Caco-2 (cell line): ENCODE data around the gene NFKBIE. TPM values are rescaled to one million over a fixed set of nuclear protein-coding genes. Genes with fewer than 3 reads are reported as not detected.

Source experiments
- BruUV-seq: library from RNA; stranded (reverse); fragments of 400-500 nt; replicated peaks from 2 replicates; lab custom pipeline; 2021; lab: Mats Ljungman, UMichigan
- CTCF ChIA-PET: fragments of 300-600 bp; sonication (Branson Sonifier 250); formaldehyde crosslinking; loops from one replicate; lab custom pipeline; 2022; ENCODE audit warnings: antibody characterized with exemption; lab: Charles Lee
- POLR2A ChIA-PET: fragments of 300-600 bp; sonication (Branson Sonifier 250); formaldehyde crosslinking; loops from one replicate; lab custom pipeline; 2022; ENCODE audit warnings: antibody characterized with exemption; lab: Charles Lee
- DNase-seq, 2 experiments: peaks; one replicate each; pipeline versions ENCODE4 v3.0.0 to v3.0.0-alpha.2; 2020 to 2022
- H3K27me3 ChIP-seq: replicated peaks from 2 replicates; pipeline ENCODE4 v1.6.0; 2011; ENCODE audit warnings: low read length; ENCODE audit not compliant: control insufficient read depth, insufficient read depth
- H3K36me3 ChIP-seq: 2 replicates; pipeline ENCODE4 v1.5.1; 2011; ENCODE audit warnings: low read length; ENCODE audit not compliant: control insufficient read depth, insufficient read depth
- H3K4me1 ChIP-seq: fragments of 250-450 bp; sonication (Bioruptor Pico); 2 replicates; pipeline ENCODE4 v1.5.1; 2020; ENCODE audit warnings: mild to moderate bottlenecking
- H3K4me3 ChIP-seq: 2 replicates; pipeline ENCODE4 v1.5.1; 2011; ENCODE audit warnings: low read depth, mild to moderate bottlenecking, control low read depth, low read length
- H3K9me3 ChIP-seq: fragments of 250-450 bp; sonication (Bioruptor Pico); 2 replicates; pipeline ENCODE4 v1.5.1; 2020; ENCODE audit warnings: mild to moderate bottlenecking, moderate library complexity
- H3K27ac Mint-ChIP-seq: one replicate; pipeline ENCODE4 v1.8.0; 2022; ENCODE audit warnings: mixed read lengths; ENCODE audit not compliant: unreplicated experiment
- H3K27me3 Mint-ChIP-seq: one replicate; pipeline ENCODE4 v1.8.0; 2022; ENCODE audit warnings: mixed read lengths; ENCODE audit not compliant: insufficient read depth, unreplicated experiment
- H3K36me3 Mint-ChIP-seq: one replicate; pipeline ENCODE4 v1.8.0; 2022; ENCODE audit warnings: mild to moderate bottlenecking, mixed read lengths; ENCODE audit not compliant: insufficient read depth, unreplicated experiment
- H3K4me1 Mint-ChIP-seq: one replicate; pipeline ENCODE4 v1.8.0; 2022; ENCODE audit warnings: low read depth, mixed read lengths; ENCODE audit not compliant: unreplicated experiment
- H3K4me3 Mint-ChIP-seq: one replicate; pipeline ENCODE4 v1.8.0; 2022; ENCODE audit warnings: mild to moderate bottlenecking, moderate library complexity, mixed read lengths; ENCODE audit not compliant: unreplicated experiment
- H3K9me3 Mint-ChIP-seq: one replicate; pipeline ENCODE4 v1.8.0; 2022; ENCODE audit warnings: mixed read lengths; ENCODE audit not compliant: unreplicated experiment
- CTCF ChIP-seq, 2 experiments: fragments of 200-600 bp in 1 of 2; IDR thresholded peaks; 1 replicate in 1 of 2; 2 replicates in 1 of 2; pipeline versions ENCODE4 v1.5.1 to v1.8.0; 2011 to 2022; ENCODE audit warnings: antibody characterized with exemption in 1 of 2, control low read depth in 1 of 2, inconsistent platforms in 1 of 2, low read depth in 1 of 2, low read length in 1 of 2, mild to moderate bottlenecking in 1 of 2, moderate library complexity in 1 of 2; ENCODE audit not compliant: insufficient read depth in 1 of 2, severe bottlenecking in 1 of 2, unreplicated experiment in 1 of 2
- intact Hi-C: fragments of 100-400 bp; cut with micrococcal nuclease; formaldehyde crosslinking; loops from one replicate; pipeline ENCODE4 v1.10.0; 2022; ENCODE audit not compliant: unreplicated experiment
- total RNA-seq: library from RNA; stranded (reverse); gene quantifications from 2 replicates; pipeline ENCODE4 v1.2.3, GENCODE V29; 2022

The NFKBIE gene
- total RNA-seq, 1 experiment from 2014 or later: 8.4 TPM

GRCh38 chr6:44224029-44224964, 41.1 kb downstream of the NFKBIE start:
- no peaks in the 10 kb centered on the region for H3K27me3 Mint-ChIP-seq
- peak in 1 of 2 experiments; percentile 29 for DNase-seq
- ChIA-PET CTCF (interaction anchor here (0.6 to 4.0 kb wide), 9 partner anchors 11 to 128 kb away, joined by 3 to 25 read pairs (median 4); no protein-coding TSS in a partner anchor), POLR2A (interaction anchor here (0.5 to 2.3 kb wide), 6 partner anchors 11 to 33 kb away, joined by 3 to 13 read pairs (median 5); partner anchors contain the start of genes HSP90AB1 and SLC35B2)
- no peaks in the 10 kb centered on the region for H3K9me3 Mint-ChIP-seq
- H3K27me3 ChIP-seq: no peaks in the 10 kb centered on the region
- TF ChIP-seq CTCF (IDR thresholded peaks at IDR 0.05; ENCODE audit: insufficient read depth in 1 of 2, low read depth in 1 of 2, low read length in 1 of 2, severe bottlenecking in 1 of 2, unreplicated experiment in 1 of 2): peak in 1 of 2 experiments; percentile 24
- intact Hi-C loops: no loop called here
- no peaks in the 10 kb centered on the region for H3K9me3 ChIP-seq
- H3K36me3 Mint-ChIP-seq: peaks cover 16% of the 10 kb centered on the region
- TSS peak; percentile 24 for BruUV-seq
- peak overlapping the region; percentile 44 for H3K27ac Mint-ChIP-seq
- peaks cover 7% of the 10 kb centered on the region for H3K4me1 Mint-ChIP-seq
- peak overlapping the region; percentile 59 for H3K4me3 ChIP-seq
- H3K4me3 Mint-ChIP-seq: peak overlapping the region; percentile 89
- no peaks in the 10 kb centered on the region for H3K36me3 ChIP-seq
- peaks cover 41% of the 10 kb centered on the region for H3K4me1 ChIP-seq

GRCh38 chr6:44223319-44224028, 41.9 kb downstream of the NFKBIE start, which contains the start of gene SLC29A1:
TSS of gene SLC29A1 (plus strand) at chr6:44223595. CDS start at chr6:44227314, 3,719 bp downstream.
- Mint-ChIP-seq H3K36me3 (peaks cover 18% of the 10 kb centered on the region), H3K27ac (peak within 1 kb of the TSS; percentile 44), H3K27me3 (no peaks in the 10 kb centered on the region), H3K9me3 (no peaks in the 10 kb centered on the region), H3K4me1 (peaks cover 7% of the 10 kb centered on the region), H3K4me3 (peak within 1 kb of the TSS; percentile 89)
- intact Hi-C loops: loop anchor here (1.0 kb wide), 1 partner anchor 51 kb away; no protein-coding TSS in a partner anchor
- H3K9me3 ChIP-seq: no peaks in the 10 kb centered on the region
- ChIA-PET CTCF (interaction anchor here (0.6 to 4.0 kb wide), 11 partner anchors 11 to 127 kb away, joined by 3 to 25 read pairs (median 4); no protein-coding TSS in a partner anchor), POLR2A (interaction anchor here (0.5 to 2.3 kb wide), 7 partner anchors 14 to 421 kb away, joined by 3 to 13 read pairs (median 5); partner anchors contain the start of genes HSP90AB1, MRPL14, SLC35B2 and TMEM63B)
- no peaks in the 10 kb centered on the region for H3K27me3 ChIP-seq
- peak; percentile 19 to 45 for TF ChIP-seq CTCF (IDR thresholded peaks at IDR 0.05; ENCODE audit: insufficient read depth in 1 of 2, low read depth in 1 of 2, low read length in 1 of 2, severe bottlenecking in 1 of 2, unreplicated experiment in 1 of 2)
- BruUV-seq: no TSS peak
- H3K4me3 ChIP-seq: peak within 1 kb of the TSS; percentile 59
- DNase-seq: peak; percentile 86 to 88
- no peaks in the 10 kb centered on the region for H3K36me3 ChIP-seq
- H3K4me1 ChIP-seq: peaks cover 44% of the 10 kb centered on the region
